GM15510 (cell line): ENCODE results near the gene TMEM198.

ENCODE experiments used
- POLR2A ChIP-seq: IDR thresholded peaks from 3 replicates; pipeline ENCODE4 v1.6.1; 2011; ENCODE audit warnings: borderline replicate concordance; ENCODE audit not compliant: insufficient read length; ENCODE audit errors: extremely low read depth

The TMEM198 gene

GRCh38 chr2:219569041-219569440 is 25.2 kb downstream of the TMEM198 start:
- no peak for TF ChIP-seq POLR2A

GRCh38 chr2:219569635-219570034 is 25.8 kb downstream of the TMEM198 start:
- TF ChIP-seq POLR2A: no peak

GRCh38 chr2:219570194-219570923 is 26.5 kb downstream of the TMEM198 start:
- TF ChIP-seq POLR2A: no peak

GRCh38 chr2:219570924-219571310 is 27.1 kb downstream of the TMEM198 start:
- TF ChIP-seq POLR2A: no peak

GRCh38 chr2:219571311-219572236 is 27.7 kb downstream of the TMEM198 start, which contains the start of gene OBSL1:
Gene OBSL1, minus strand, starts transcription at chr2:219571539. Its CDS starts 307 bp downstream, at chr2:219571232.
- no peak for TF ChIP-seq POLR2A

DNA sequence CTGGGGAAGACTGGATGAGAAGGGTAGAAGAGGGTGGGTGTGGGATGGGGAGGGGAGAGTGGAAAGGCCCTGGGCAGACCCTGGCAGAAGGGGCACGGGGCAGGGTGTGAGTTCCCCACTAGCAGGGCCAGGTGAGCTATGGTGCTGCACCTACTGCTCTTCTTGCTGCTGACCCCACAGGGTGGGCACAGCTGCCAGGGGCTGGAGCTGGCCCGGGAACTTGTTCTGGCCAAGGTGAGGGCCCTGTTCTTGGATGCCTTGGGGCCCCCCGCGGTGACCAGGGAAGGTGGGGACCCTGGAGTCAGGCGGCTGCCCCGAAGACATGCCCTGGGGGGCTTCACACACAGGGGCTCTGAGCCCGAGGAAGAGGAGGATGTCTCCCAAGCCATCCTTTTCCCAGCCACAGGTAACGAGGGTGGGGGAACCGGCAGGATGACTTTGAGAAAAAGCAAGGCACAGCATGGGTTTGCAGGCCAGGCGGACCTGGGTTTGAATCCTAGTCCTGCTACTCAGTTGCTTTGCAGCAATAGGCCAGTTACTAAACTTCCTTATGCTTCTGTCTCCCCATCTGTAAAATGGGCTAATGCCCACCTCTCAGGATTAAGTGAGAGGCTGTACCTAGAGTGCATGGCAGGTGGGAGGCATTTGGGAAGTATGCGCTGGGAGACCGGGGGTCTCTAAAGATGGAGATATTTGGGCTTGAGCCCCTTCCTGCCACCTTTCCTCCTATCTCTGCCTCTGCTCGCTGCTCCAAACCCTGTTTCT is 28.6 kb downstream of the TMEM198 start, which contains the start of gene INHA:
Gene INHA (plus strand): TSS at position 74 of the 765 bp plus-strand sequence. CDS start 65 bp downstream, at position 139.
- TF ChIP-seq POLR2A: no peak

GRCh38 chr2:219573166-219573565 is 29.3 kb downstream of the TMEM198 start:
- no peak for TF ChIP-seq POLR2A

DNA sequence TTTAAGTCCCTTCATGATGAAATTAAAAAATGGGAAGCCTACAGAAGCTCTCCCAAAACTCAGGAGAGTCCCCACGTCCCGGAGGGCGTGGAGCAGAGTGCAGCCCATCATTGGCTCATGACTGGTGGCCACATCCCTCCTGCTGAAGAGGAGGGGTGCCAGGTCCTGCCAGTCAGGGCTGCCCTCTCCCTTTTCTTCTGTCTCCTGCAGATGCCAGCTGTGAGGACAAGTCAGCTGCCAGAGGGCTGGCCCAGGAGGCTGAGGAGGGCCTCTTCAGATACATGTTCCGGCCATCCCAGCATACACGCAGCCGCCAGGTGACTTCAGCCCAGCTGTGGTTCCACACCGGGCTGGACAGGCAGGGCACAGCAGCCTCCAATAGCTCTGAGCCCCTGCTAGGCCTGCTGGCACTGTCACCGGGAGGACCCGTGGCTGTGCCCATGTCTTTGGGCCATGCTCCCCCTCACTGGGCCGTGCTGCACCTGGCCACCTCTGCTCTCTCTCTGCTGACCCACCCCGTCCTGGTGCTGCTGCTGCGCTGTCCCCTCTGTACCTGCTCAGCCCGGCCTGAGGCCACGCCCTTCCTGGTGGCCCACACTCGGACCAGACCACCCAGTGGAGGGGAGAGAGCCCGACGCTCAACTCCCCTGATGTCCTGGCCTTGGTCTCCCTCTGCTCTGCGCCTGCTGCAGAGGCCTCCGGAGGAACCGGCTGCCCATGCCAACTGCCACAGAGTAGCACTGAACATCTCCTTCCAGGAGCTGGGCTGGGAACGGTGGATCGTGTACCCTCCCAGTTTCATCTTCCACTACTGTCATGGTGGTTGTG is 30.9 kb downstream of the TMEM198 start:
- no peak for TF ChIP-seq POLR2A

DNA sequence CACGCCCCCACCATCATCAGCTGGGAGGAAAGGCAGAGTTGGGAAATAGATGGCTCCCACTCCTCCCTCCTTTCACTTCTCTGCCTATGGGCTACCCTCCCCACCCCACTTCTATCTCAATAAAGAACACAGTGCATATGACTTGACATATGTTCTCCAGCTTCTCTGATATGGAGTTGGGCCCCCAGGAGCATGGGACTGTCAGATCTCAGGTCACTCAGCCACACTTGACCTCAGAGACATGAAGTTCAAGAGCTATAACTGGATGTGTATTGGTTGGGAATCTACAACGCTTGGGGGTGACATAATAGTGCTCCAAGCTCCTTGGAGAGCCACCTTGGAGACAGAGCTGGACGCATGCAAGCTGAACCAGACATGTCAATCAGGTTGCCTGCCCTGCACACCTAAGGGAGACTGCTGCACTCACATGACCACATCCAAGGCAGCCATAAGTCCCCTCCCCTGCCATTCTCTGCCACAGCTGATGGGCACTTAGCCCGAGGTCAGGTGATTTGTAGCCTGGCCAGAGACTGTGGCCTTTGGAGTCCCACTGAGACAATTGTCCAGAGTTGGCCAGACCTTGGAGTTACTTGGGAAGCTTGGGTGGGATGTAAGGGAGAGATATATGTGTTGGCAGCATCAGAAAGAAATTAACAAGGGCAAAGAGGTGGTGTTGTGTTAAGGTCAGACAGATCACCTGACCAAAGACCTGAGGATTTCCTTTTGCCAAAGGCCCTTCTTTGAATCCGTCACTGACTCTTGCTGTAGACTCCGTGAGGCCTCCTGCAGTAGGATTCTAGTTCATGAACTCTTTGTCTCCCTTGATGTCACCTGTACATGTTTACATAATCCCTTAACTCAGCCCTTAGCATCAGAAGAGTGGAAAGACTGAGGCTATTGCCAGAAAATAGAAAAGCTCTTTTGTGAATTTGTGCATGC is 32.0 kb downstream of the TMEM198 start:
- TF ChIP-seq POLR2A: no peak

- no peak for TF ChIP-seq POLR2A
Observed at GRCh38 chr2:219576505-219577388, 32.9 kb downstream of the TMEM198 start.

GRCh38 chr2:219578811-219579613 is 35.2 kb downstream of the TMEM198 start:
- no peak for TF ChIP-seq POLR2A
